IMR-90 (cell line): ENCODE measurements around the gene PRPF4. TPM values are rescaled to one million over a fixed set of nuclear protein-coding genes. Genes with fewer than 3 reads are reported as not detected.

Experiments
- ATAC-seq: fragments of 200-7000 bp; cut with Tn5 transposase; 2 replicates; pipeline ENCODE4 v1.9.1; 2020; ENCODE audit warnings: low read depth, mild to moderate bottlenecking, moderate library complexity
- BruUV-seq: library from RNA; stranded (reverse); fragments of 400-500 nt; replicated peaks from 2 replicates; lab custom pipeline; 2021; lab: Mats Ljungman, UMichigan
- CTCF ChIA-PET: fragments of 300-600 bp; formaldehyde crosslinking; extraction: SDS; loops from one replicate; lab custom pipeline; 2021; ENCODE audit warnings: antibody characterized with exemption; lab: Yijun Ruan, JAX
- POLR2A ChIA-PET: fragments of 300-600 bp; sonication (Branson Sonifier 250); formaldehyde crosslinking; loops from one replicate; lab custom pipeline; 2022; ENCODE audit warnings: antibody characterized with exemption; ENCODE audit not compliant: unreplicated experiment; lab: Charles Lee
- DNase-seq: peaks from one replicate; pipeline ENCODE4 v3.0.0; 2013
- H2AFZ ChIP-seq: replicated peaks from 2 replicates; pipeline ENCODE3; 2013; ENCODE audit warnings: low read length, mild to moderate bottlenecking; ENCODE audit not compliant: poor library complexity
- H2AK5ac ChIP-seq: 2 replicates; pipeline ENCODE4 v1.6.1; 2013; ENCODE audit warnings: low read depth, low read length, inconsistent platforms
- H2AK9ac ChIP-seq: replicated peaks from 2 replicates; pipeline ENCODE3; 2013; ENCODE audit warnings: mild to moderate bottlenecking, low read depth, low read length, moderate library complexity; ENCODE audit not compliant: poor library complexity
- H2BK120ac ChIP-seq: 2 replicates; pipeline ENCODE4 v1.6.1; 2013; ENCODE audit warnings: low read depth, low read length, inconsistent platforms
- H2BK15ac ChIP-seq: 3 replicates; pipeline ENCODE4 v1.6.1; 2013; ENCODE audit warnings: low read depth, low read length, inconsistent platforms
- H2BK20ac ChIP-seq: 2 replicates; pipeline ENCODE4 v1.6.1; 2013; ENCODE audit warnings: low read depth, mild to moderate bottlenecking, inconsistent platforms, low read length, moderate library complexity
- H2BK5ac ChIP-seq: 2 replicates; pipeline ENCODE4 v1.6.1; 2013; ENCODE audit warnings: mild to moderate bottlenecking, low read depth, low read length, inconsistent platforms; ENCODE audit not compliant: poor library complexity, severe bottlenecking
- H3K14ac ChIP-seq: replicated peaks from 2 replicates; pipeline ENCODE4 v1.6.1; 2013; ENCODE audit warnings: low read depth, low read length, inconsistent platforms
- H3K18ac ChIP-seq: 2 replicates; pipeline ENCODE4 v1.6.1; 2013; ENCODE audit warnings: low read depth, low read length, control low read depth
- H3K23ac ChIP-seq: 2 replicates; pipeline ENCODE4 v1.6.1; 2013; ENCODE audit warnings: low read depth, low read length, inconsistent platforms
- H3K27ac ChIP-seq: 2 replicates; pipeline ENCODE4 v1.5.1; 2013; ENCODE audit warnings: mild to moderate bottlenecking, control low read depth, low read length; ENCODE audit not compliant: insufficient read depth
- H3K27me3 ChIP-seq: 2 replicates; pipeline ENCODE4 v1.6.1; 2013; ENCODE audit warnings: low read length; ENCODE audit not compliant: control insufficient read depth, insufficient read depth
- H3K36me3 ChIP-seq: 2 replicates; pipeline ENCODE4 v1.6.1; 2013; ENCODE audit warnings: low read length, mixed read lengths; ENCODE audit not compliant: control insufficient read depth, insufficient read depth
- H3K4ac ChIP-seq: 2 replicates; pipeline ENCODE4 v1.6.1; 2013; ENCODE audit warnings: low read depth, low read length, inconsistent platforms
- H3K4me1 ChIP-seq: 2 replicates; pipeline ENCODE4 v1.6.1; 2013; ENCODE audit warnings: low read length, mixed read lengths; ENCODE audit not compliant: control insufficient read depth, insufficient read depth
- H3K4me2 ChIP-seq: 2 replicates; pipeline ENCODE4 v1.6.1; 2013; ENCODE audit warnings: low read depth, mild to moderate bottlenecking, control low read depth, low read length, moderate library complexity
- H3K4me3 ChIP-seq: 2 replicates; pipeline ENCODE4 v1.5.1; 2013; ENCODE audit warnings: low read depth, mild to moderate bottlenecking, control low read depth, low read length, moderate library complexity; ENCODE audit not compliant: insufficient read depth
- H3K56ac ChIP-seq: 2 replicates; pipeline ENCODE4 v1.6.1; 2013; ENCODE audit warnings: low read length, inconsistent platforms; ENCODE audit not compliant: insufficient read depth; ENCODE audit errors: extremely low read depth
- H3K79me1 ChIP-seq, 2 experiments: 2 replicates each; pipeline ENCODE4 v1.6.1; 2013; ENCODE audit warnings: low read length in 2 of 2, inconsistent platforms in 1 of 2, low read depth in 1 of 2
- H3K9ac ChIP-seq: 2 replicates; pipeline ENCODE4 v1.6.1; 2013; ENCODE audit warnings: low read depth, low read length, control low read depth
- H3K9me1 ChIP-seq: 2 replicates; pipeline ENCODE4 v1.6.1; 2013; ENCODE audit warnings: low read length, inconsistent platforms; ENCODE audit not compliant: insufficient read depth
- H3K9me3 ChIP-seq: 2 replicates; pipeline ENCODE4 v1.6.1; 2013; ENCODE audit warnings: low read length; ENCODE audit not compliant: control insufficient read depth, insufficient read depth
- H4K20me1 ChIP-seq: 2 replicates; pipeline ENCODE4 v1.6.1; 2013; ENCODE audit warnings: low read length, inconsistent platforms; ENCODE audit not compliant: insufficient read depth
- H4K5ac ChIP-seq: 2 replicates; pipeline ENCODE4 v1.6.1; 2013; ENCODE audit warnings: mild to moderate bottlenecking, low read depth, low read length, control low read depth
- H4K8ac ChIP-seq, 2 experiments: 2 replicates each; pipeline ENCODE4 v1.6.1; 2013; ENCODE audit warnings: low read depth in 2 of 2, low read length in 2 of 2, control low read depth in 1 of 2, inconsistent platforms in 1 of 2
- H4K91ac ChIP-seq: 2 replicates; pipeline ENCODE4 v1.6.1; 2013; ENCODE audit warnings: low read depth, low read length, inconsistent platforms; ENCODE audit not compliant: insufficient read depth
- FOS ChIP-seq: fragments of 150-350 bp; IDR thresholded peaks from 2 replicates; pipeline ENCODE4 v1.6.1; 2016; ENCODE audit warnings: low read depth, low read length
- RFX5 ChIP-seq: IDR thresholded peaks from 2 replicates; pipeline ENCODE4 v1.8.0; 2012; ENCODE audit warnings: low read depth, mild to moderate bottlenecking, low read length, moderate library complexity
- SMC3 ChIP-seq: fragments of 150-350 bp; IDR thresholded peaks from 2 replicates; pipeline ENCODE4 v1.6.1; 2016; ENCODE audit warnings: low read depth, mild to moderate bottlenecking, antibody characterized with exemption, low read length, moderate library complexity
- WGBS, 2 experiments: methylation state at CpG; one replicate each; pipeline versions ENCODE4 v1.1.5 to v1.1.7; 2013; ENCODE audit warnings: missing lambda C conversion rate in 2 of 2; ENCODE audit not compliant: insufficient read length in 1 of 2; ENCODE audit errors: extremely low coverage in 2 of 2; 5-methylcytosine and 5-hydroxymethylcytosine counted together
- dilution Hi-C: fragments of 300-500 bp; cut with HindIII; formaldehyde crosslinking; loops from one replicate; pipeline ENCODE4 v1.14.3; 2018; ENCODE audit warnings: low sequenced_read_pairs; ENCODE audit not compliant: unreplicated experiment
- in situ Hi-C: fragments of 300-500 bp; cut with MboI; formaldehyde crosslinking; loops from 3 replicates; pipeline ENCODE4 v1.14.3; 2019; ENCODE audit warnings: low sequenced_read_pairs, inconsistent platforms, mixed read lengths
- intact Hi-C: fragments of 100-400 bp; cut with micrococcal nuclease; formaldehyde crosslinking; loops from 2 replicates; pipeline ENCODE4 v1.10.0; 2022
- polyA plus RNA-seq, 3 experiments: library from polyadenylated mRNA; depleted of rRNA; stranded (reverse); fragments of >200 nt; gene quantifications; 2 replicates each; pipeline ENCODE4 v1.2.3, GENCODE V29; 2012; ENCODE audit warnings: low replicate concordance in 1 of 3
- total RNA-seq: library from RNA; depleted of rRNA; stranded (reverse); fragments of >200 nt; gene quantifications from 2 replicates; pipeline ENCODE4 v1.2.3, GENCODE V29; 2012

The PRPF4 gene
- total and polyA plus RNA-seq, 2 of the 4 experiments (the other 2 are of a cell fraction) = 21.4 to 38.0 TPM

- no peaks in the 10 kb centered on the region for H3K4me1 ChIP-seq
- no peak overlapping the region for H3K4me2 ChIP-seq
- no peak overlapping the region for H2AK5ac ChIP-seq
- no TSS peak for BruUV-seq
- peaks cover 41% of the 10 kb centered on the region for H4K20me1 ChIP-seq
- TF ChIP-seq FOS (no peak), RFX5 (no peak), SMC3 (no peak)
- no peaks in the 10 kb centered on the region for H3K27me3 ChIP-seq
- no peak overlapping the region for H4K91ac ChIP-seq
- ATAC-seq (no peak), DNase-seq (no peak)
- no peak overlapping the region for H2BK120ac ChIP-seq
- H3K9me1 ChIP-seq = no peaks in the 10 kb centered on the region
- no peak overlapping the region for H3K18ac ChIP-seq
- H3K56ac ChIP-seq = no peak overlapping the region
- H3K4ac ChIP-seq = no peak overlapping the region
- no peak overlapping the region for H2AFZ ChIP-seq
- no peaks in the 10 kb centered on the region for H3K9me3 ChIP-seq
- no peak overlapping the region for H3K27ac ChIP-seq
- dilution Hi-C loops = no loop called here
- WGBS, 2 experiments = no CpG with 5 or more reads among the region's 2 CpGs
- no peak overlapping the region for H3K4me3 ChIP-seq
- peaks cover 28 to 56% of the 10 kb centered on the region in 2 experiments for H3K79me1 ChIP-seq
- no peak overlapping the region for H3K9ac ChIP-seq
- no peak overlapping the region for H2AK9ac ChIP-seq
- H2BK20ac ChIP-seq = no peak overlapping the region
- H2BK5ac ChIP-seq = no peak overlapping the region
- intact Hi-C loops = no loop called here
- in situ Hi-C loops = no loop called here
- no peak overlapping the region for H4K8ac ChIP-seq
- H3K36me3 ChIP-seq = no peaks in the 10 kb centered on the region
- POLR2A ChIA-PET = interaction anchor here (0.7 kb wide), 1 partner anchor 13 kb away, joined by 8 read pairs; no protein-coding TSS in a partner anchor
- CTCF ChIA-PET = interaction anchor here (0.7 kb wide), 1 partner anchor 322 kb away, joined by 4 read pairs; no protein-coding TSS in a partner anchor
- H4K5ac ChIP-seq = no peak overlapping the region
- H3K23ac ChIP-seq = no peak overlapping the region
- H3K14ac ChIP-seq = no peak overlapping the region
- H2BK15ac ChIP-seq = no peak overlapping the region
Observed at GRCh38 chr9:113241161-113241560, 34.3 kb upstream of the PRPF4 start.
